Memory B cell (primary cell): ENCODE data around the gene ACCSL.

Experiments used
- ATAC-seq: fragments of 150-1000 bp; cut with Tn5 transposase; 2 replicates; pipeline ENCODE4 v1.10.0; 2021; ENCODE audit warnings: low read depth, mild to moderate bottlenecking, moderate library complexity
- DNase-seq, 2 donors: peaks; one replicate each; pipeline ENCODE4 v3.0.0; 2022; ENCODE audit warnings: low spot score in 2 of 2
- H3K27ac Mint-ChIP-seq: one replicate; pipeline ENCODE4 v1.8.0; 2022; ENCODE audit warnings: mild to moderate bottlenecking, moderate library complexity, mixed read lengths
- H3K27me3 Mint-ChIP-seq: one replicate; pipeline ENCODE4 v1.8.0; 2022; ENCODE audit warnings: mixed read lengths
- H3K36me3 Mint-ChIP-seq: one replicate; pipeline ENCODE4 v1.8.0; 2022; ENCODE audit warnings: mild to moderate bottlenecking, mixed read lengths
- H3K4me1 Mint-ChIP-seq: one replicate; pipeline ENCODE4 v1.8.0; 2022; ENCODE audit warnings: mixed read lengths
- H3K4me3 Mint-ChIP-seq: one replicate; pipeline ENCODE4 v1.8.0; 2022; ENCODE audit warnings: mild to moderate bottlenecking, moderate library complexity, mixed read lengths
- H3K9me3 Mint-ChIP-seq: one replicate; pipeline ENCODE4 v1.8.0; 2022; ENCODE audit warnings: mixed read lengths

ACCSL gene

DNA sequence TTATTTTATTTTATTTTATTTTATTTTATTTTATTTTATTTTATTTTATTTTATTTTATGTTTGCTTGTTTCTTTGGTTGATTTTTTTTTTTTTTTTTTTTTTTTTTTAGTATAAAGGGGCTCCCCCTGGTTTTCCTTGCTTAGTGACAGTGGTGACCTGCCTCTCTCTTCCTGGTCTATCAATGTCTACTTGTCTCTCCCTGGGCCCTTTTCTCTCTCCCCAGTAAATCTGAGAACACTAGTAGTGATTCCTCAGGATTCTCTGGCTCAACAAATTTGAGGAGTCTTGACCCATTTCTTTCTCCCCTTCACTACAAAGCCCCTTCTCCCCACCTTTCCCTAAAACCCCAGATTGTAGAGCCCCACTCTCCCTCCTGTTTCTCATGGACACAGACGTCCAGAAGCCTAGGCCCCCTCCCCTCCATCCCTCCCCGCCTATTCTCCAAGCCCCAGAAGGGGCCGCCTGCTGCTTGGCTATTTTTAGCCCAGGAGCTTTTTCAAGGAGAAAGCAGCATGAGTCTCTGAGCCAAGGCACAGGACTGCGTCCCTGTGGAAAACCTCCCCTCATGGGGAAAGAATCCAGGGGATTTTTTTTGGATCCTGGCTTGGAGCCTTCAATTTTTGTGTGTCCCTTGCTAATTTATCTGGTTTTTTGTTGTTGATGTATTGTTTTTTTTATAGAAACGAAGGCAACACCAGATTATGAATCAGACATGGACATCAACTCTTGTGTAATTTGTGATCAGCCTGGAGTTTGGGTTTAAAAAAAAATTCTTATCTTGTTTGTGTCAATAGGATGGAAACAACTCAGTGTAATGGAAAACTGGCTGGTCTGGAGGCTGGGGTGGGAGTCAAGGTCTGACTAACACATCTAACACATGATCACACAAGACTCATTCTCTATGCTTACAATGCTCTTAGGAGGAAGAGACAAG, 17.5 kb upstream of the ACCSL start:
- Mint-ChIP-seq H3K9me3 (peaks cover 4% of the 10 kb centered on the region), H3K27me3 (peaks cover 27% of the 10 kb centered on the region), H3K4me3 (no peak overlapping the region), H3K4me1 (no peaks in the 10 kb centered on the region), H3K27ac (no peak overlapping the region), H3K36me3 (no peaks in the 10 kb centered on the region)
- no peak for DNase-seq
- no peak for ATAC-seq

DNA sequence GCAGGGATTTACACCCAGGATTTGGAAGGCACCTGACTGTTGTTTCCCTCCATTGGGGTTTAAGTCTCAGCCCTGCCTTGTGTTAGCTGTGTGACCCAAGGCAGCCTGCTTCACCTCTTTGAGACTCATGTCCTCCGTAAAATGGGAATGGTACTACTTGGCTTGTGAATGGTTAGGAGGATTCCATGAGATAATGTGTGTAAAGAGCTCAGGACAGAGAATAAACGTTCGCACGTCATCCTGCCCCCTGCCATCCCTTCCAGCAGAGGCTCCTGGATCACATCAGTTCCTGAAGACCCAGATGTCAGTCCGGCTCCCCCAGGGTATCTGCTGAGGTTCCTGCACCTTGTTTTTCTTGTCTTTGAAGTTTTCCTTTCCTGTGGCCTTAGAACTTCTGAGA, 16.8 kb upstream of the ACCSL start:
- no peak for DNase-seq
- Mint-ChIP-seq H3K4me1 (no peaks in the 10 kb centered on the region), H3K27ac (no peak overlapping the region), H3K4me3 (no peak overlapping the region), H3K36me3 (no peaks in the 10 kb centered on the region), H3K9me3 (peaks cover 3% of the 10 kb centered on the region), H3K27me3 (peaks cover 26% of the 10 kb centered on the region)
- ATAC-seq, result no peak

DNA sequence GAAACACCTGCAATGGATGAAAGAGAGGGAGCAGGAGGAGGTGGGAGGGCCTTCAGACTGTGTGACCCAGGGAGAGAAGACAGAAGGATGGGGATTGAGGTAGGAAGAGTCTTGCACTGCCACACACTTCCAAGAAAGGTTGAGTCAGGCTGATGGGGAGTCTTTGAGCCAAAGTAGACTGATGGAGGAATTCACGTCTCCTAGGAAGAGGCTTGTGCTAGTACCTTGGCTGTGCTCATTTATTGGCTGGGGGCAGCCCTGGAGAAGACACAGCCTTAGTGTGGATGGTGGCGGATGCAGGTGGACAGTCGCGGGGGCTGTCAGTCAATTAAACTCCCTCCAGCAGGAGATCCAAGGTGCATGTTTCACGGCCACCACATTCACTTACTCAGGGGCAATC, 16.2 kb upstream of the ACCSL start:
- Mint-ChIP-seq H3K27me3 (peaks cover 24% of the 10 kb centered on the region), H3K4me1 (no peaks in the 10 kb centered on the region), H3K4me3 (no peak overlapping the region), H3K36me3 (no peaks in the 10 kb centered on the region), H3K27ac (no peak overlapping the region), H3K9me3 (no peaks in the 10 kb centered on the region)
- ATAC-seq (no peak), DNase-seq (no peak)

DNA sequence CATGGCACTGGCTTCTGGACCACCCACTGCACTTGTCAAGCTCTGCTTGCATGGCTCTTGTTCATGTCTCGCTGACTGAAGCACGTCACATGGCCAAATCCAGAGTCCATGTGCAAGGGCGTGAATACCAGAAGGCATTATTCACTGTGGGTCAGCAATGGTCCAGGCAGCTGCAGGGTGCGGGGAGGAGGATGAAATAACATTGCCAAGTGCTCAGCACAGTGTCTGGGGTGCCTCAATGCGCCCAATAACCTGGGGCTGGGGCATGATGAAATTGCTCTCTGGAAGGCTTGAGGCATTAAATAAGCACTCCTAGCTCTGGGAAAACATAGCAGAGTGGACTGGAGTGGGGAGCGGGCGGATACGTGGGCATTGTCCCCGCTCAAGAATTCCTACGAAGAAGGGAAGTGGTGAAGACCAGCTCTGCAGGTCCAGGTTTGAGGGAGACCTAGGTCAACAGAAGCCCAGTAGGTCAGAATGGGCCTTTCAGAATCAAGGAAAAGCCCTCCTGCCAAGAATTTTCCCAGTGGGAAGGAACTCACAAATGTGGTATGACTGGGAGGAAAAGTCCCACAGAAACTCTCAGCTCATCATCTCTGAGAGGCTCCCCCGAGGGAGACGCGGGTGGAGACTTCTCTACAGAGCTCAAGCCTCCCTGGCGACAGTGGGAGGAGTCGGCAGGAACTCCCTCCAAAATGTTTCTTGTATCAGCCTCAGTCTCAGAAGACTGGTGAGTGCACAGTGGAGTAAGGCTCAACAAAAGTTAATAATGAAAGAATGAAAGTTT, 15.3 kb upstream of the ACCSL start:
- DNase-seq (no peak), ATAC-seq (no peak)

DNA sequence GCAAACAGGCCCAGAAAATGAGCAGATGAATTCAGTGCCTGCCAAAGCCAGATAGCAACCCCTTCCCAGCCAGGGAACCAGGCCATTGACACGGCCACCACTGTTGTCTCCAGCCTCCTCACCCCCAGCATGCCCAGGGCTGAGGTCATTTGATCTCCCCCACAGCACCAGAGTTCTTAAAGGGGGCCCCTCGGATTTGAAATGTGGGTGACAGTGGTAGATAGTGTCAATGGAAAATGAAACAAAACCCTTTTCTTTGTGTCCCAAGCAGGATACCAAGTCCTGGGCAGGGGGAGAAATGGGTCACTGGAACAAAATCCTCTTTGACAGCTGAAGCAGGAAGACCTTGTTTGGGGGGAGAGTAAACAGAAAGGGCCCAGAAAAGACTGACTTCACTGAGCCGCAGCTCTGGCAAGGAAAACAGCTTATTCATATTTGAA, 14.3 kb upstream of the ACCSL start:
- Mint-ChIP-seq H3K9me3 (no peaks in the 10 kb centered on the region), H3K4me3 (no peak overlapping the region), H3K27me3 (peaks cover 31% of the 10 kb centered on the region), H3K36me3 (no peaks in the 10 kb centered on the region), H3K4me1 (no peaks in the 10 kb centered on the region), H3K27ac (no peak overlapping the region)
- DNase-seq (no peak), ATAC-seq (no peak)

More for the DNA sequence above, 15.3 kb upstream of the ACCSL start:
- Mint-ChIP-seq H3K9me3 (no peaks in the 10 kb centered on the region), H3K27me3 (peaks cover 24% of the 10 kb centered on the region), H3K4me3 (no peak overlapping the region), H3K27ac (no peak overlapping the region), H3K36me3 (no peaks in the 10 kb centered on the region), H3K4me1 (no peaks in the 10 kb centered on the region)

DNA sequence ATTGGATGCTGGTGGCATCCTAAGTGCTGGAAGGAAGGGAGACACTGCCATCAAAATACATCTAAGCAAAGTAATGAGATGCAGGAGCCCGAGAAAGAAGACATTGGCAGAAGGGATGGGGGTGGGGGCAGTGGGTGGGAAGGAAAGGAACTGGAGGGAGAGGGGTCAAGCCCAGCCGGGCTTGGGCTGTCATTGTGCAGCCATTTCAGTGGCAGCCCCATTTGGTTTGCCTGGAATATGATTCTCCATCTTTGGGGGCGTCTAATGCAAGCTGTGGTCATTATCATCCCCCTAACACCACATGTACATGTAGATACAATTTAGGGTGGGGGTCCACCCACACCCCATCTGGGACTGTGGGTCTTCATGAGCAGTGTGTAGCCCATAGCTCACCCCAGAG, 13.9 kb upstream of the ACCSL start:
- H3K36me3 Mint-ChIP-seq, result no peaks in the 10 kb centered on the region
- no peak overlapping the region for H3K27ac Mint-ChIP-seq
- no peak for DNase-seq
- no peaks in the 10 kb centered on the region for H3K4me1 Mint-ChIP-seq
- peaks cover 32% of the 10 kb centered on the region for H3K27me3 Mint-ChIP-seq
- H3K9me3 Mint-ChIP-seq, result no peaks in the 10 kb centered on the region
- ATAC-seq, result no peak
- no peak overlapping the region for H3K4me3 Mint-ChIP-seq

DNA sequence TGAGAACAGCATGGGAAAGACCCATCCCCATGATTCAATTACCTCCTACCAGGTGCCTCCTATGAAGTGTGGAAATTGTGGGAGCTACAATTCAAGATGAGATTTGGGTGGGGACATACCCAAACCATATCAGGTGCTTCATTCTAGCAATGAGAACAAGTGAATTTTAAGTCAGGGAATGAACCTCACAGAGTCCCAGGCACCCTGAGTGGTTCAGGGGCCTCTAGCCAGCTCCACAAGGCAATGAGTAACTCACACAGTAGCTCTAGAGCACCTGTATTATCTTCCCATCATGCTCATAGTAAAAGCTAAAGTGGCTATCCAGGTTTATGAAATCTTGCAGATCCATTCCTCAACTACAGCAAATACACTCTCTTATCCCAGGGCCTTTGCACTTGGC, 13.1 kb upstream of the ACCSL start:
- no peak overlapping the region for H3K4me3 Mint-ChIP-seq
- DNase-seq, result no peak
- peaks cover 29% of the 10 kb centered on the region for H3K27me3 Mint-ChIP-seq
- no peak for ATAC-seq
- no peaks in the 10 kb centered on the region for H3K36me3 Mint-ChIP-seq
- H3K4me1 Mint-ChIP-seq, result no peaks in the 10 kb centered on the region
- H3K27ac Mint-ChIP-seq, result no peak overlapping the region
- H3K9me3 Mint-ChIP-seq, result no peaks in the 10 kb centered on the region

DNA sequence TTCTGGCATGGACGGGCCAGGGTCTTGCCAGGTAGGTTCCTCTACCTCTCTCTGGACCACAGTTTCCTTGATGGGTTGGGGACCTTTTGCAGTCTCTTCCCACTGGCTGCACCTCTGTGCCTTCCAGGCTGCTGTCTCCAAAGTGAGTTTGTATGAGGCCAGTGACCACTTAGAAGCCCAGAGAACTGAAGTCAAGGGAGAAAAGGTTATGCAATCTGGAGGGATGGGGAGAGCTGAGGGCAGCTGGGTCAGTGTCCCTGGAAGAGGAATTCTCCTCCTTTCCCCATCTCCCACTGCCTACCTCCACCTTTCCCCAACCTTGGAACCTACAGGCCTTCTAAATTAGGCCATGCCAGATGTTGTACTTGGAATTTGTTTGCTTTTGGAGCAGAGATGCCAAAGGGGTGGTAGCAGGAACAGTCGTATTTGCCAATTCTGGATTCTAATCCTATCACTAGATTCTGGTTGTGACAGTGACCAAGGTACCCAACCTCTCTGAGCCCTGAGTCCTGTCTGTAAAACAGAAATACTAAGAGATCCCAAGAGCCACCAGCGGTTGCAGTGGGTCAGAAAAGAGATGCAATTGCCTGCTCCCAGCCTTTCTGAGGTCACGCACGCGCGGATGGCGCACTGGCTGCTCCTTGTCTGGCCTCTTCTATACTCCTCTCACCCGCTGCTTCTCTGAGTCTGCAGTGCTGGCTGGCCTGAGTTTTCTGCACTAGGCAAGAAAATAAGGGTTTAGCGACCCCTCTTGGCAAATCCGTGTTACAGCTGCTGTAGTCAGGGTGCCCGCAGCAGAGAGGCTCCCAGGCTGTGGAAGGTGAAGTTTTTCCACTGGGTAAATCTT, 10.7 kb upstream of the ACCSL start:
- Mint-ChIP-seq H3K4me1 (no peaks in the 10 kb centered on the region), H3K36me3 (no peaks in the 10 kb centered on the region), H3K27ac (no peak overlapping the region), H3K27me3 (peaks cover 21% of the 10 kb centered on the region), H3K9me3 (peaks cover 7% of the 10 kb centered on the region), H3K4me3 (no peak overlapping the region)
- ATAC-seq, result no peak
- no peak for DNase-seq

DNA sequence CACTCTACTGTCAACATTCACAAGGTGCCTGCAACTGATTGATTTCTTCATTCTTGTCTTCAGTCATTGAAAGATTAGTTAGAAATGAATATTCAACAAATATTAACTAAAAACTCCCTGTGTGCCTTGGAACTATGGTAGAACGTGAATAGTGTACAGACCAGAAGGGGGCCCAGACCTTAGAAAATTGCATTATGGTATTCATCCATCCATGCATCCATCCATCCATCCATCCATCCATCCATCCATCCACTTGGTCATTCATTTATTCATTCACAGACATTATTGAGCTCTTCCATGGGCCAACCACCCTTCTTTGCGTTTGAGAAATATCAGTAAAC, 10.2 kb upstream of the ACCSL start:
- no peaks in the 10 kb centered on the region for H3K4me1 Mint-ChIP-seq
- no peak for DNase-seq
- H3K4me3 Mint-ChIP-seq, result no peak overlapping the region
- no peak for ATAC-seq
- no peak overlapping the region for H3K27ac Mint-ChIP-seq
- H3K27me3 Mint-ChIP-seq, result peaks cover 16% of the 10 kb centered on the region
- H3K36me3 Mint-ChIP-seq, result no peaks in the 10 kb centered on the region
- peaks cover 7% of the 10 kb centered on the region for H3K9me3 Mint-ChIP-seq

DNA sequence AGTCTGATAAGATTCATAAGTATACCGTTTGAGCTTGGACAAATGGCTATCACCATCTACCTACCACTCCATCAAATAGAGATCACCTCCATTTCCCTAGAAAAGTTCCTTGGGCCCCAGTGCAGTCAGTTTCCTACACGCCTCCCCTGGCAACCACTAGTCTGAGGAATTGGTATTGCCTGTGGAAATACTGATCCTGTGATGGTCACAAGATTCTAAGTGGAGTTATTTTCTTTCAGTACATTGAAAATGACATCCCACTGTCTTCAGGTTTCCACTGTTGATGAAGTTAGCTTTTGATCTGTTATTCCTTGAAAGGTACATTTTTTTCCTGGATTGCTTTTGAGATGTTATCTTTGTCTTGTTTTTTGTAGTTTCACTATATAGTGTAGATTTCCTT, 4.6 kb upstream of the ACCSL start:
- H3K9me3 Mint-ChIP-seq, result peaks cover 7% of the 10 kb centered on the region
- DNase-seq (no peak), ATAC-seq (no peak)
- H3K27ac Mint-ChIP-seq, result no peak overlapping the region
- H3K36me3 Mint-ChIP-seq, result no peaks in the 10 kb centered on the region
- peaks cover 11% of the 10 kb centered on the region for H3K27me3 Mint-ChIP-seq
- no peak overlapping the region for H3K4me3 Mint-ChIP-seq
- H3K4me1 Mint-ChIP-seq, result no peaks in the 10 kb centered on the region

DNA sequence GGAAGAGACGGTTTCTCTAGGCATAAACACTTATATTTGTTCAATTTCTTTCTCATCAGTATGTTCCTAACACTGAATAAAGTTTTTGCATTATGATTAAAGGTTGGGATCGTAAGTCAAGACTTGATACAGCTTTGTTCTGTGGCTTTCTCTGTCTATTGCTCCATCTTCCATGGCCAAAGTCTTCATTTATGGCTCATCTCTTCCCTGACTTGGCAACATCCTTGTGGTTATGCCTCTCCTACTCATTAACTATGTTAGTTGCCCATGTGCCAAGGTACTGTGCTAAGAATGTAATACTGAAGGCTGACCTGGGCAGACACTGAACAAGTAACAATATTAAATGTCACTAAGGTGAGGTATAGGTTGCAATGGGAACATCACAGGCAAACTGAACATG, 1.6 kb upstream of the ACCSL start:
- DNase-seq, result no peak
- H3K9me3 Mint-ChIP-seq, result peaks cover 2% of the 10 kb centered on the region
- H3K4me1 Mint-ChIP-seq, result no peaks in the 10 kb centered on the region
- H3K27ac Mint-ChIP-seq, result no peak overlapping the region
- H3K27me3 Mint-ChIP-seq, result peaks cover 12% of the 10 kb centered on the region
- ATAC-seq, result no peak
- H3K4me3 Mint-ChIP-seq, result no peak overlapping the region
- H3K36me3 Mint-ChIP-seq, result no peaks in the 10 kb centered on the region

DNA sequence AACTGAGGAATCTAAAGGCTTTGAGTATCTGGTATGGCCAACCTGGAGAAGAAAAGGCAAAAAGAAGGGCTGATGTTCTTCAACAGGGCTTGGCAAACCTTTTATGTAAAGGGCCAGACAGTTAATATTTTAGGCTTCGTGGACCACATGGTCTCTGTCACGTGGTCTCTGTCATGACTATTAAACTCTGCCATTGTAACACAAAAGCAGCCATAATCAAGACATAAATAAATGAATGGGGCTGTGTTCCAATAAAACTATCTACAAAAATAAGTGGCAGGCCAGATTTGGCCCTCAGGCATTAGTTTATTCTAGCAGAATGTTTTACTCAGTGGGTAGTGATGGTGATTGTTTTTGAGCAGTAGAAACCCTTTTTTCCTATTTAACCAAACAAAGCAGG, 483 bp upstream of the ACCSL start:
- no peak for DNase-seq
- Mint-ChIP-seq H3K27ac (no peak overlapping the region), H3K27me3 (peaks cover 12% of the 10 kb centered on the region), H3K9me3 (no peaks in the 10 kb centered on the region), H3K4me1 (no peaks in the 10 kb centered on the region), H3K36me3 (no peaks in the 10 kb centered on the region), H3K4me3 (no peak overlapping the region)
- ATAC-seq, result no peak

DNA sequence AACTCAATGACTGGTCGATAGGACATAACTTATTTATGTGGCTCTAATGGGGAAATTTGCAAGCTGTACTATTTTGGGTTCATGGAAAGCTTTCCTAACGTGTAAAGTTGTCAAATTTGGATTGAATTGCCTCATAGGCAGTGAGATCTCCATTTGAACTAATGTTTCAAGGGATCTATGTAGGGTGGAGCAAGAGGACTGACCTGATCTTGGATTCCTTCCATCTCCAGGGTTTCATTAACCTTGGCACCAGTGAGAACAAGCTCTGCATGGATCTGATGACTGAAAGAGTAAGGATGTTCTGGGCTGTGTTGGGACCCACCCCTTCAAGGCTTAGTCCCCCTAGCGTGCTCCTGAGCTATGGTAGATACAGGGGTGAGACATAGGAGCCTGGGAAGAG, 2.1 kb downstream of the ACCSL start:
- no peaks in the 10 kb centered on the region for H3K4me1 Mint-ChIP-seq
- H3K9me3 Mint-ChIP-seq, result no peaks in the 10 kb centered on the region
- no peak for DNase-seq
- no peak overlapping the region for H3K4me3 Mint-ChIP-seq
- no peak overlapping the region for H3K27ac Mint-ChIP-seq
- ATAC-seq, result no peak
- H3K27me3 Mint-ChIP-seq, result peaks cover 12% of the 10 kb centered on the region
- H3K36me3 Mint-ChIP-seq, result no peaks in the 10 kb centered on the region

DNA sequence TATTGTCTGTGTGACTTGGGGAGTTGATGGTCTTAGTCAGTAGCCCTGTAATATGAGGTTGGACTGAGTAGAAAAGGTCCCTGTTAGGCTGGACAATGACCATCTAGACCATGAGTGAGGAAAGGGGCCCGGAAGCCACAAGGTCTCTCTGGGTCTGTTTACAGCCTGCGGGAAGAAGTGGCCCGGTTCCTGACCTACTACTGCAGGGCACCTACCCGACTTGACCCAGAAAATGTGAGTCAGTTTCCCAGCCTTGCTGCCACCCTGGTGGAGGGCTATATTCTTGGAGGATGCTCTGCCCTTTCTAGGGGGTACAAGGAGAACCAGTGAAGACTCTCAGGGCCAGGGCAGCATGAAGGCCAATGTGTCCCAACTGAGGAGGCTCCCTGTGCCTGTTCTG, 3.4 kb downstream of the ACCSL start:
- Mint-ChIP-seq H3K4me3 (no peak overlapping the region), H3K4me1 (no peaks in the 10 kb centered on the region), H3K27me3 (peaks cover 11% of the 10 kb centered on the region), H3K27ac (no peak overlapping the region), H3K36me3 (no peaks in the 10 kb centered on the region), H3K9me3 (no peaks in the 10 kb centered on the region)
- DNase-seq, result no peak
- ATAC-seq, result no peak
